Endodermal cell (in vitro differentiated cells): ENCODE measurements around the gene SESN1. TPM values are rescaled to one million over a fixed set of nuclear protein-coding genes. Genes with fewer than 3 reads are reported as not detected.

Experiments
- DNase-seq: peaks from one replicate; pipeline ENCODE4 v3.0.0-alpha.2; 2017
- H3K27ac ChIP-seq: 2 replicates; pipeline ENCODE4 v1.5.1; 2013; ENCODE audit warnings: mild to moderate bottlenecking, low read depth, low read length, moderate library complexity
- H3K27me3 ChIP-seq: 2 replicates; pipeline ENCODE4 v1.6.1; 2013; ENCODE audit warnings: mild to moderate bottlenecking, low read length, moderate library complexity; ENCODE audit not compliant: insufficient read depth, control insufficient read depth, poor library complexity, severe bottlenecking
- H3K36me3 ChIP-seq: 2 replicates; pipeline ENCODE4 v1.7.0; 2013; ENCODE audit warnings: mild to moderate bottlenecking, low read length, moderate library complexity; ENCODE audit not compliant: control insufficient read depth, insufficient read depth
- H3K4me1 ChIP-seq: one replicate; pipeline ENCODE4 v1.7.0; 2013; ENCODE audit warnings: low read length; ENCODE audit not compliant: control insufficient read depth, insufficient read depth
- H3K4me3 ChIP-seq: 2 replicates; pipeline ENCODE4 v1.5.1; 2013; ENCODE audit warnings: mild to moderate bottlenecking, low read length, moderate library complexity
- H3K9ac ChIP-seq: 2 replicates; pipeline ENCODE4 v1.6.1; 2013; ENCODE audit warnings: mild to moderate bottlenecking, low read length, moderate library complexity; ENCODE audit not compliant: poor library complexity, severe bottlenecking; ENCODE audit errors: extremely low read depth
- H3K9me3 ChIP-seq: 2 replicates; pipeline ENCODE4 v1.6.1; 2013; ENCODE audit warnings: mild to moderate bottlenecking, low read length, moderate library complexity; ENCODE audit not compliant: control insufficient read depth
- H3K27ac Mint-ChIP-seq: 2 replicates; pipeline ENCODE4 v1.8.0; 2020; ENCODE audit warnings: mixed read lengths
- H3K27me3 Mint-ChIP-seq: 2 replicates; pipeline ENCODE4 v1.8.0; 2021; ENCODE audit warnings: mild to moderate bottlenecking, mixed read lengths; ENCODE audit not compliant: insufficient read depth
- H3K36me3 Mint-ChIP-seq: 2 replicates; pipeline ENCODE4 v1.8.0; 2020; ENCODE audit warnings: low read depth, mixed read lengths
- H3K4me1 Mint-ChIP-seq: 2 replicates; pipeline ENCODE4 v1.8.0; 2020; ENCODE audit warnings: mixed read lengths
- H3K4me3 Mint-ChIP-seq: 2 replicates; pipeline ENCODE4 v1.8.0; 2020; ENCODE audit warnings: mild to moderate bottlenecking, moderate library complexity, mixed read lengths
- H3K9me3 Mint-ChIP-seq: 2 replicates; pipeline ENCODE4 v1.8.0; 2020; ENCODE audit warnings: mild to moderate bottlenecking, mixed read lengths
- CTCF ChIP-seq: fragments of 200-600 bp; sonication (generic); conservative IDR thresholded peaks from 2 replicates; pipeline ENCODE4 v1.5.0; 2021; ENCODE audit warnings: antibody characterized with exemption, mild to moderate bottlenecking
- WGBS, 2 experiments: methylation state at CpG; one replicate each; pipeline versions ENCODE4 v1.1.5 to v1.1.7; 2013; ENCODE audit warnings: missing lambda C conversion rate in 2 of 2, mixed read lengths in 1 of 2; ENCODE audit not compliant: insufficient coverage in 1 of 2, insufficient read length in 1 of 2; 5-methylcytosine and 5-hydroxymethylcytosine counted together
- total RNA-seq, 2 donors: library from RNA; stranded (reverse); fragmentation: NEBNext Ultra II Directional in 1 of 2; extraction: Animal tissue kit (Norgen Biotek cat#: 25700) in 1 of 2; gene quantifications; 2 replicates in 1 of 2; 3 replicates in 1 of 2; pipeline ENCODE4 v1.2.1, GENCODE V29; 2021

SESN1 gene
- total RNA-seq, 2 donors from 2014 or later: 7.5 to 13.1 TPM

- Mint-ChIP-seq H3K27me3 (no peaks in the 10 kb centered on the region), H3K4me3 (no peak overlapping the region), H3K9me3 (no peaks in the 10 kb centered on the region), H3K27ac (no peak overlapping the region), H3K4me1 (peaks cover 6% of the 10 kb centered on the region), H3K36me3 (no peaks in the 10 kb centered on the region)
- H3K36me3 ChIP-seq: no peaks in the 10 kb centered on the region
- no peak overlapping the region for H3K4me3 ChIP-seq
- 91 to 92% methylated on average over 2 to 5 of the region's 5 CpGs for WGBS, 2 experiments
- H3K4me1 ChIP-seq: no peaks in the 10 kb centered on the region
- no peaks in the 10 kb centered on the region for H3K9me3 ChIP-seq
- no peak for TF ChIP-seq CTCF
- DNase-seq: no peak
- H3K9ac ChIP-seq: no peak overlapping the region
- no peak overlapping the region for H3K27ac ChIP-seq
- no peaks in the 10 kb centered on the region for H3K27me3 ChIP-seq
These were observed 57.9 kb downstream of the SESN1 start for GRCh38 chr6:109036574-109037294.

GRCh38 chr6:109034526-109034925 lies 60.1 kb downstream of the SESN1 start:
- DNase-seq: no peak
- Histone ChIP-seq H3K36me3 (no peaks in the 10 kb centered on the region), H3K9ac (no peak overlapping the region), H3K27me3 (no peaks in the 10 kb centered on the region), H3K27ac (no peak overlapping the region), H3K4me3 (no peak overlapping the region), H3K4me1 (no peaks in the 10 kb centered on the region), H3K9me3 (no peaks in the 10 kb centered on the region)
- no peaks in the 10 kb centered on the region for H3K27me3 Mint-ChIP-seq
- H3K36me3 Mint-ChIP-seq: no peaks in the 10 kb centered on the region
- H3K27ac Mint-ChIP-seq: no peak overlapping the region
- H3K4me3 Mint-ChIP-seq: no peak overlapping the region
- 83 to 89% methylated on average over 1 of the region's 1 CpG for WGBS, 2 experiments
- no peak for TF ChIP-seq CTCF
- H3K9me3 Mint-ChIP-seq: no peaks in the 10 kb centered on the region
- H3K4me1 Mint-ChIP-seq: peaks cover 2% of the 10 kb centered on the region

GRCh38 chr6:109033655-109034054 lies 61.0 kb downstream of the SESN1 start:
- H3K9me3 Mint-ChIP-seq: no peaks in the 10 kb centered on the region
- Histone ChIP-seq H3K4me1 (no peaks in the 10 kb centered on the region), H3K9ac (no peak overlapping the region), H3K27ac (no peak overlapping the region), H3K27me3 (no peaks in the 10 kb centered on the region), H3K36me3 (no peaks in the 10 kb centered on the region), H3K9me3 (no peaks in the 10 kb centered on the region), H3K4me3 (no peak overlapping the region)
- H3K4me1 Mint-ChIP-seq: peaks cover 2% of the 10 kb centered on the region
- no peak for TF ChIP-seq CTCF
- H3K4me3 Mint-ChIP-seq: no peak overlapping the region
- WGBS, 2 experiments: 90% methylated on average over 2 of the region's 2 CpGs; no CpG with 5 or more reads in 1 of the 2 experiments
- no peak overlapping the region for H3K27ac Mint-ChIP-seq
- H3K27me3 Mint-ChIP-seq: no peaks in the 10 kb centered on the region
- no peak for DNase-seq
- no peaks in the 10 kb centered on the region for H3K36me3 Mint-ChIP-seq
